Endodermal cell (in vitro differentiated cells): Measurements from ENCODE around the gene REM1. TPM values are rescaled to one million over a fixed set of nuclear protein-coding genes. Genes with fewer than 3 reads are reported as not detected.

Experiments
- DNase-seq: peaks from one replicate; pipeline ENCODE4 v3.0.0-alpha.2; 2017
- H3K27ac ChIP-seq: 2 replicates; pipeline ENCODE4 v1.5.1; 2013; ENCODE audit warnings: mild to moderate bottlenecking, low read depth, low read length, moderate library complexity
- H3K27me3 ChIP-seq: 2 replicates; pipeline ENCODE4 v1.6.1; 2013; ENCODE audit warnings: mild to moderate bottlenecking, low read length, moderate library complexity; ENCODE audit not compliant: insufficient read depth, control insufficient read depth, poor library complexity, severe bottlenecking
- H3K36me3 ChIP-seq: 2 replicates; pipeline ENCODE4 v1.7.0; 2013; ENCODE audit warnings: mild to moderate bottlenecking, low read length, moderate library complexity; ENCODE audit not compliant: control insufficient read depth, insufficient read depth
- H3K4me1 ChIP-seq: one replicate; pipeline ENCODE4 v1.7.0; 2013; ENCODE audit warnings: low read length; ENCODE audit not compliant: control insufficient read depth, insufficient read depth
- H3K4me3 ChIP-seq: 2 replicates; pipeline ENCODE4 v1.5.1; 2013; ENCODE audit warnings: mild to moderate bottlenecking, low read length, moderate library complexity
- H3K9ac ChIP-seq: 2 replicates; pipeline ENCODE4 v1.6.1; 2013; ENCODE audit warnings: mild to moderate bottlenecking, low read length, moderate library complexity; ENCODE audit not compliant: poor library complexity, severe bottlenecking; ENCODE audit errors: extremely low read depth
- H3K9me3 ChIP-seq: 2 replicates; pipeline ENCODE4 v1.6.1; 2013; ENCODE audit warnings: mild to moderate bottlenecking, low read length, moderate library complexity; ENCODE audit not compliant: control insufficient read depth
- H3K27ac Mint-ChIP-seq: 2 replicates; pipeline ENCODE4 v1.8.0; 2020; ENCODE audit warnings: mixed read lengths
- H3K27me3 Mint-ChIP-seq: 2 replicates; pipeline ENCODE4 v1.8.0; 2021; ENCODE audit warnings: mild to moderate bottlenecking, mixed read lengths; ENCODE audit not compliant: insufficient read depth
- H3K36me3 Mint-ChIP-seq: 2 replicates; pipeline ENCODE4 v1.8.0; 2020; ENCODE audit warnings: low read depth, mixed read lengths
- H3K4me1 Mint-ChIP-seq: 2 replicates; pipeline ENCODE4 v1.8.0; 2020; ENCODE audit warnings: mixed read lengths
- H3K4me3 Mint-ChIP-seq: 2 replicates; pipeline ENCODE4 v1.8.0; 2020; ENCODE audit warnings: mild to moderate bottlenecking, moderate library complexity, mixed read lengths
- H3K9me3 Mint-ChIP-seq: 2 replicates; pipeline ENCODE4 v1.8.0; 2020; ENCODE audit warnings: mild to moderate bottlenecking, mixed read lengths
- CTCF ChIP-seq: fragments of 200-600 bp; sonication (generic); conservative IDR thresholded peaks from 2 replicates; pipeline ENCODE4 v1.5.0; 2021; ENCODE audit warnings: antibody characterized with exemption, mild to moderate bottlenecking
- WGBS, 2 experiments: methylation state at CpG; one replicate each; pipeline versions ENCODE4 v1.1.5 to v1.1.7; 2013; ENCODE audit warnings: missing lambda C conversion rate in 2 of 2, mixed read lengths in 1 of 2; ENCODE audit not compliant: insufficient coverage in 1 of 2, insufficient read length in 1 of 2; 5-methylcytosine and 5-hydroxymethylcytosine counted together
- total RNA-seq, 2 donors: library from RNA; stranded (reverse); fragmentation: NEBNext Ultra II Directional in 1 of 2; extraction: Animal tissue kit (Norgen Biotek cat#: 25700) in 1 of 2; gene quantifications; 2 replicates in 1 of 2; 3 replicates in 1 of 2; pipeline ENCODE4 v1.2.1, GENCODE V29; 2021

Gene REM1
- total RNA-seq, 2 donors from 2014 or later, result not detected

- Mint-ChIP-seq H3K9me3 (peaks cover 86% of the 10 kb centered on the region), H3K4me1 (no peaks in the 10 kb centered on the region), H3K36me3 (peaks cover 2% of the 10 kb centered on the region), H3K27me3 (peaks cover 38% of the 10 kb centered on the region), H3K27ac (no peak overlapping the region), H3K4me3 (no peak overlapping the region)
- Histone ChIP-seq H3K4me1 (no peaks in the 10 kb centered on the region), H3K9me3 (peaks cover 28% of the 10 kb centered on the region), H3K36me3 (no peaks in the 10 kb centered on the region), H3K4me3 (no peak overlapping the region), H3K9ac (no peak overlapping the region), H3K27me3 (no peaks in the 10 kb centered on the region), H3K27ac (no peak overlapping the region)
- no peak for TF ChIP-seq CTCF
- WGBS, 2 experiments, result 83 to 87% methylated on average over 32 to 36 of the region's 36 CpGs
- peak; percentile 56 for DNase-seq
Measured at GRCh38 chr20:31484001-31484400, 8.9 kb downstream of the REM1 start.

GRCh38 chr20:31485450-31486339 lies 10.6 kb downstream of the REM1 start:
- Mint-ChIP-seq H3K9me3 (peaks cover 85% of the 10 kb centered on the region), H3K4me1 (no peaks in the 10 kb centered on the region), H3K4me3 (no peak overlapping the region), H3K27ac (no peak overlapping the region), H3K27me3 (peaks cover 49% of the 10 kb centered on the region), H3K36me3 (peaks cover 2% of the 10 kb centered on the region)
- no peak overlapping the region for H3K4me3 ChIP-seq
- peaks cover 28% of the 10 kb centered on the region for H3K9me3 ChIP-seq
- H3K27me3 ChIP-seq, result no peaks in the 10 kb centered on the region
- DNase-seq, result no peak
- 81 to 92% methylated on average over 14 to 25 of the region's 31 CpGs for WGBS, 2 experiments
- no peak for TF ChIP-seq CTCF
- H3K36me3 ChIP-seq, result no peaks in the 10 kb centered on the region
- no peaks in the 10 kb centered on the region for H3K4me1 ChIP-seq
- no peak overlapping the region for H3K27ac ChIP-seq
- no peak overlapping the region for H3K9ac ChIP-seq

- Histone ChIP-seq H3K36me3 (no peaks in the 10 kb centered on the region), H3K4me1 (no peaks in the 10 kb centered on the region), H3K9me3 (peaks cover 28% of the 10 kb centered on the region), H3K27me3 (no peaks in the 10 kb centered on the region), H3K27ac (no peak overlapping the region), H3K4me3 (no peak overlapping the region), H3K9ac (no peak overlapping the region)
- DNase-seq, result no peak
- no peaks in the 10 kb centered on the region for H3K4me1 Mint-ChIP-seq
- H3K4me3 Mint-ChIP-seq, result no peak overlapping the region
- peaks cover 81% of the 10 kb centered on the region for H3K9me3 Mint-ChIP-seq
- no peak overlapping the region for H3K27ac Mint-ChIP-seq
- H3K36me3 Mint-ChIP-seq, result no peaks in the 10 kb centered on the region
- TF ChIP-seq CTCF, result no peak
- WGBS, 2 experiments, result 58 to 59% methylated on average over 2 of the region's 2 CpGs
- peaks cover 45% of the 10 kb centered on the region for H3K27me3 Mint-ChIP-seq
Measured at GRCh38 chr20:31488115-31488514, 13.0 kb downstream of the REM1 start.
